NOMO-1 treated with dmso at 0.1 percent for 144 hours (cell line): ENCODE data around the gene CCND1.
"Not testable (repeated sequence)": the region's sequence is repeated elsewhere in the genome, so short reads cannot be mapped to it uniquely, and the experiment has no call there.

Experiments
- DNase-seq: peaks from one replicate; lab custom pipeline; 2025; ENCODE audit not compliant: unreplicated experiment; lab: John Stamatoyannopoulos, UW

Gene CCND1

GRCh38 chr11:69617682-69618081 lies 23.3 kb upstream of the CCND1 start:
- no peak for DNase-seq

- DNase-seq = no peak
Observed at GRCh38 chr11:69618237-69618636, 22.7 kb upstream of the CCND1 start.

- DNase-seq = no peak
Observed at GRCh38 chr11:69620683-69621290, 20.2 kb upstream of the CCND1 start.

- not testable (repeated sequence) for DNase-seq
Observed at GRCh38 chr11:69622097-69622681, 18.8 kb upstream of the CCND1 start.

GRCh38 chr11:69624293-69624692 lies 16.7 kb upstream of the CCND1 start:
- no peak for DNase-seq

GRCh38 chr11:69625476-69625875 lies 15.5 kb upstream of the CCND1 start:
- no peak for DNase-seq

- no peak for DNase-seq
Observed at GRCh38 chr11:69627551-69627950, 13.4 kb upstream of the CCND1 start.

- no peak for DNase-seq
Observed at GRCh38 chr11:69630017-69630416, 10.9 kb upstream of the CCND1 start.

- DNase-seq = no peak
Observed at GRCh38 chr11:69630424-69630823, 10.5 kb upstream of the CCND1 start.

- no peak for DNase-seq
Observed at GRCh38 chr11:69632900-69633299, 8.1 kb upstream of the CCND1 start.

- no peak for DNase-seq
Observed at GRCh38 chr11:69634069-69634468, 6.9 kb upstream of the CCND1 start.

- DNase-seq = no peak
Observed at GRCh38 chr11:69634590-69634989, 6.4 kb upstream of the CCND1 start.

GRCh38 chr11:69635195-69635594 lies 5.8 kb upstream of the CCND1 start:
- DNase-seq = no peak

GRCh38 chr11:69635804-69636511 lies 5.0 kb upstream of the CCND1 start:
- DNase-seq = no peak

GRCh38 chr11:69636512-69637197 lies 4.3 kb upstream of the CCND1 start:
- no peak for DNase-seq

GRCh38 chr11:69637198-69637940 lies 3.6 kb upstream of the CCND1 start:
- DNase-seq = no peak

GRCh38 chr11:69637941-69638871 lies 2.8 kb upstream of the CCND1 start:
- DNase-seq = no peak

GRCh38 chr11:69638941-69639681 lies 1.8 kb upstream of the CCND1 start:
- peak; percentile 47 for DNase-seq

- DNase-seq = no peak
Observed at GRCh38 chr11:69639831-69640230, 1.1 kb upstream of the CCND1 start.
